HG03025 (cell line): Measurements from ENCODE around the gene PLOD1.
"Not testable (repeated sequence)": the region's sequence is repeated elsewhere in the genome, so short reads cannot be mapped to it uniquely, and the experiment has no call there.

Experiments
- ATAC-seq: cut with Tn5 transposase; IDR thresholded peaks from one replicate; pipeline ENCODE4 v1.9.1; 2021; ENCODE audit warnings: mild to moderate bottlenecking, moderate library complexity; ENCODE audit not compliant: unreplicated experiment, low FRiP score

The PLOD1 gene

DNA sequence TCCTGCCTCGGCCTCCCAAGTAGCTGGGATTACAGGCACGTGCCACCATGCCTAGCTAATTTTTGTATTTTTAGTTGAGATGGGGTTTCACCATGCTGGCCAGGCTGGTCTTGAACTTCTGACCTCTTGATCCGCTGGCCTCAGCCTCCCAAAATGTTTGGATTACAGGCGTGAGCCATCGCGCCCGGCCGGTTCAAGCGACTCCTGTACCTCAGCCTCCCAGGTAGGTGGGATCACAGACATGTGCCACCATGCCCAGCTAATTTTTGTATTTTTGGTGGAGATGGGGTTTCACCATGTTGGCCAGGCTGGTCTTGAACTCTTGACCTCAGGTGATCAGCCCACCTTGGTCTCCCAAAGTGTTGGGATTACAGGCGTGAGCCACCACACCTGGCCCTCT is 1.2 kb downstream of the PLOD1 start:
- ATAC-seq, result not testable (repeated sequence)

DNA sequence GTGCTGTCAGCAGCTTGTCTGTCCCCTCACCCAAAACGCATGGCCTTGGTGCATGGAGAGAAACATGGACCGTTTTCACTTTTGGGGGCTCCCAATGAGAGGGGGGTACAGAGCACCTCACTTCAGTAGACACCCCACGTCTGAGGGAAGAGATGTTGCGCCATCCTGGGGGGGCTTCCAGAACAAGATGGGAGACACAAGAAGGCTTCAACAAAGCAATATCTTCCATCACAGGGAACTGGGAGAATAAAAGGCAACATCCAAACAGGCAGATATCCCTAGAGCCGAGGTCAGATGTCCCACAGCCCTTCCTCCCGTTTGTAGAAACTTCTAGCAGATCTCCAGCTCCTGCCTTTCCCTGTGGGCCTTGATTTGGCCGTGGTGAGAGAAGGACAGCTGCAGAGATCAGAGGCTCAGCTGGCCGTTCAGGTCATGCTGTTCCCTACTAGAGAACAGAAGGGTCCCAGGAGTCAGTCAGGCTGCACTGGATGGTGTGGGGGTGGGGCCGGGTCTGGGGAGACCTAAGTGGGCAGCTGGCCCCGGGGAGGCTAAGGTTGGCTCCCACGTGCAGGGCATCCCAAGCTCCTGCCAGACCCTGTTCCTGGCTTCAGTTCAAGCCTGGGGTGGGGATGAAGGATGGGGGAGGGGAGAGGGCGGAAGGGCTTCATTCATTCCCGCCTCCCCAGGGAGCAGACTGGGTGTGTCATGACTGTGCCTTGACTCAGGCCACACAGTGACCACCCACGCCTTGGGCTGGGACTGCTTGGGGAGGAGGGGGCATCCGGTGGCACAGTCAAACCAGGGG is 4.4 kb downstream of the PLOD1 start:
- no peak for ATAC-seq

DNA sequence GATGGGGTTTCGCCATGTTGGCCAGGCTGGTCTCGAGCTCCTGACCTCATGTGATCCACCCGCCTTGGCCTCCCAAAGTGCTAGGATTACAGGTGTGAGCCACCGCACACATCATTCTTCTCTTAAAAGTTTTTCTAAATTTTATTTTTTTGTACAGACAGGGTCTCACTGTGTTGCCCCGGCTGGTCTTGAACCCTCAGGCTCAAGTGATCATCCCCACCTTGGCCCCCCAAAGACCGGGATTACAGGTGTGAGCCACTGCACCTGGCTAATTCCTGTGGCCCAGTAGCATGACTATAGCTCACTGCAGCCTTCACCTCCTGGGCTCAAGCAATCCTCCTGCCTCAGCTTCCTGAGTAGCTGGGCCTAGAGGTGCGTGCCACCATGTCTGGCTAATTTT is 5.3 kb downstream of the PLOD1 start:
- not testable (repeated sequence) for ATAC-seq

DNA sequence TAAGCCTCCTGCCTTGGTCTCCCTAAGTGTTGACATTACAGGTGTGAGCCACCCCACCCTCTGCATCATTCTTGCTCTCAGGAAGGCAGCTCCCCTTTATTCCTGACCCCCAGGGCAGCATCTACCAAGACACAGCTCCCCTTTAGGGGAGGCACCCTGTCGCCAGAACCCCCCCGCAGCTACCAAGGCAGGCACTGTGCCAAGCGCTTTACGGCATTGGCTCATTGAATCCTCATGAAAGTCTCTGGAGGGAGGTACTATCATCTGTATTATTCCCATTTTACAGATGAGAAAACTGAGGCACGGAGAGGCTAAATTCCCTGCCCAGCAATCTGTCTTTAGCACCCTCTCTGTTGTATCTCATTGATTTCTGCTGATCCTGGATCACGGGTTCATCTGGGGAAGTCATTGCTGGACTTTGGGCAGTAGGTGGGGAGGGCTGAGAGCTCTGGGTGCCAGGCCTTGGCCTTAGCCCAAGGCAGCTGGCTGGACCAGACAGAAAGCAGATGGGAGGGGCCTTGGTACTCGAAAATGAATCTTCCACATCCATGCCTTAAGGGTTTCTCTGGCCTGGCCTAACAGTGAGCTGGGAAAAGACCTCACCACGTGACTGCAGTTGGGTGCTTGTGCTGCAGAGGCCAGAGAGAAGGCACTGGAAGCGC is 5.9 kb downstream of the PLOD1 start:
- ATAC-seq, result no peak

DNA sequence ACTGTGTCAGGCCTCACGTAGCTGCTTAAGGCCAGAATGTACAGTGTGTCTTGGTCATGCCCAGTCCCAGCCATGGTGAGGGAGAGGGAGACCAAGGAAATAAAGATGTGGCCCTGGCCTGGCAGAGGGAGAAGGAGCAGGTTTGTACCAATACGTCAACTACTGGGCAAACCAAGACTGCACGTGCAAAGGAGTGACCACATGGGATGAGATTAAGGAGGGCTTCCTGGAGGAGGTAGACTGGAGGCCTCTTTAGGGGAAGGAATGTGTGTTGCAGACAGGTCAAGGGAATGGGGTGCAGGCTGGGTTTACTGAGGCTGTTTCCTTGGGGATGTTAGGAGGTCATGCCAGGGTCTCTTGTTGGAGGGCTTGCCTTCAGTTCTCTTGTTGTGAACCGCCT is 7.8 kb downstream of the PLOD1 start:
- no peak for ATAC-seq

DNA sequence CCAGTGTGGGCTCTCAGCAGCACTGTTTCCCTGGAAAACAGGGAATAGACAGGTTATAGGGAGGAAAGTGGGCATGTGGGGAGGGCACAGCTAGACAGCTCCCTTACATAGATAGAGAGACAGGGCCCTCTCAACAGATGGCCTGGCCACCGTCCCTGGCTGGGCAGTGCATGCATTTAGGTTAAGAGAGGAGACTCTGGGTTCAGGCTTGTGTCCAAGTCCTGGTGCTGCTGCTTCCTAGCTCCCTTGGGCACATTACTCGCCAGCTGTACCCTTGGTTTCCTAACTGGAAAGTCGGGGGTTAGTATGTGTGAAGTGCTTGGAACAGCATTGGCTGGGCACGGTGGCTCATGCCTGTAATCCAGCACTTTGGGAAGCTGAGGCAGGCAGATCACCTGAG is 9.1 kb downstream of the PLOD1 start:
- ATAC-seq, result no peak

DNA sequence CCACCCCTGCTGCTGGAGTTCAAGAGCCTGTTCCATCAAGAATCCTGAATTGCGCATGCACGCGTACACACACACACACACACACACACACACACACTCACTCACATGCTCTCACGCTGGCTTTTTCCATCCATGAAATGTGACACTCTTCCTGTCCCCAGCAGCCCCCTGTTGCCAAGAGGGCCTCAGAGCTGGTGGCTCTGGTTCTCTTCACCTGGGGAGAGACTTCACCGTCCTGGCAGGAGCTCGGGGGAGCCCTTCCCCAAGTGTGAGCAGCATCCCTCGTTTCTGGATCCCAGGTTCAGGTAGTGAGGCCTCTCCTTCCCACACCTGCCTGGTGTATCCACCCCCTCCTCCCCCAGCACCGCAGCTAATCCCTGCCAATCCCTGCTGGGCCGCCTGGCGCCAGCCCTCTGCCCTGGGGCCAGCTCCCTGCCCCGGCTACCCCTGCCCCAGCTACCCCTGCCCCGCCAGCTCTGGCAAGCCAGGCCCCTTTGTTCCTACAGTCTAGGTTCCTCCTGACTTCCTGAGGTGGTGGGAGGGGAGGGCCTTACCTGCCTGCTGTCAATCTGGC is 9.9 kb downstream of the PLOD1 start:
- no peak for ATAC-seq

DNA sequence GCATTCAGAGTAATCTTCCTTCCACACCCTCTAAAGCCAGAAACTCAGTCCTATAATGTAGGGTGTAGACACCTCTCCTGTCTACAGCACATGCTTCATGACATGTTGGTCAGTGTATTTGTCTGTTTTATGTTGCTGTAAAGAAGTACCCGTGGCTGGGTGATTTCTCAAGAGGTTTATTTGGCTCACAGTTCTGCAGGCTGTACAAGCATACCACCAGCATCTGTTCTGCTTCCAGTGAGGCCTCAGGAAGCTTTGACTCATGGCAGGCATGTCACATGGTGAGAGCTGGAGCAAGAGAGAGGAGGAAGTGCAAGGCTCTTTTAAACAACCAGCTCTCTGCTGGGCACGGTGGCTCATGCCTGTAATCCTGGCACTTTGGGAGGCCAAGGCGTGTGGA is 12.1 kb downstream of the PLOD1 start:
- no peak for ATAC-seq

DNA sequence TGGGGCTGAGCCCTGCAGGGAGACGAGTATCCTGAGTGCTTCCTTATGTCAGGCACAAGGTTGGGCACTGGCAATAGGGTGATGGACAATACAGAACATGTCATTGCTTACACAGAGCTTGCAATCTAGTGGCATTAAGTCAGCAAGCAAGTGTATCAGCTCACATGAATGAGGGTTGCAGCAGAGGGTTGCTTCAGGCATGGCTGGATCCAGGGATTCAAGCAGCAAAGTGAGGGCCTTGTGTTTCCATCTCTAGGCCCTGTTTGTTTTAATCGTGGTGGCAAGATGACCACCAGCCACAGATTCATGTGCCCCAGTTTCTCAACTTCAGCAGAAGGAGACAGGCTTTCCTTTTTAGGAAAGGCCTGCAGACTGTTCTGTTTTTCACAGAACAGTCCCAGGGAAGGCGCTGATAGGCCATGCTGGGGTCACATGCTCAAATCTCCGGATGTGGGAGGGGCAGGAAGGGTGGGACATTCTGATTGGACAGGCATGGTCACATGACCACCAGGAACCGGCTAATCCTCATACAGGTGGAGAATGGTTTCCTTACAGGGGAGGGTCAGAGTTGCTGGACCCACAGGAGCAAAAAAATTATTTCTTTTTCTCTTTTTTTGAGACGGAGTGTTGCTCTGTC is 14.4 kb downstream of the PLOD1 start:
- ATAC-seq, result no peak

DNA sequence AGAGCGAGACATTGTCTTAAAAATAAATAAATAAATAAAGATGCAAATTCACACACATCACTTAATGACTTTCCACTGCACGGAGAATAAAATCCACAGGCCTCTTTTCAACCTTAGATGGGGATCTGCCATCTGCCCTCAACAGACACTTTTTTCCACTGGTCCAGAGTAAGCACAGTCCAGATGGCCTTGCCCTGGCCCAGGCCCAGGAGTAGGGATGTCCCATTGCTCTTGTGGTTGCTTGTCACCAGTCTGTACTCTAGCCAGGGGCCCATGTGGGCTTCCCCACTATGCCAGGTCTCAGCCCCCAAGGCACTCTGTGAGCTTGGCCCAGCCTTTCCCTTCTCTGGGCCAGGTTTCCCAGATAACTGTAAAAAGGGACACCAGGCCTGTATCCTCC is 17.4 kb downstream of the PLOD1 start:
- no peak for ATAC-seq

DNA sequence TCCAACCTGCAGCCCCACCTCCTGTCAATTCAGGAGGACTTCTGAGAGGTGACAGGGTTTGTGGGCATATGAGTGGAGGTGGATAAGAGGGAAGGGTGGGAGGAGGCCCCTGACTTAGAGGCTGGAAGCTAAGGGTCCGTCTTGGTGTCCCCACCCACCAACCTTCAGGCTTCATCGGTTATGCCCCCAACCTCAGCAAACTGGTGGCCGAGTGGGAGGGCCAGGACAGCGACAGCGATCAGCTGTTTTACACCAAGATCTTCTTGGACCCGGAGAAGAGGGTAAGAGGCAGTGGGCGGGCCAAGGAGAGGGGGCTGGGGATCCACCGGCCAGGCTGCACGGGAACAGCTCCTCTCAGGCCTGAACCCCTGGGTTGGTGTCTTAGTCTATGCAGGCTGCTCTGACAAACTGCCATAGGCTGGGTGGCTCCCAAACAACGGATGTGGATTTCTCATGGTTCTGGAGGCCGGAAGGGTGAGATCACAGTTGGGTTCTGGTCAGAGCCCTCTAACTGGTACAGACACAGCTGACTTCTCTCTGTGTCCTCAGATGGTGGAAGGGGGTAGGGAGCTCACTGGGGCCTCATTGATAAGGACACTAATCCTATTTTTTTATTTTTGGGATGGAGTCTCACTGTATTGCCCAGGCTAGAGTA is 18.1 kb downstream of the PLOD1 start:
- ATAC-seq, result no peak

DNA sequence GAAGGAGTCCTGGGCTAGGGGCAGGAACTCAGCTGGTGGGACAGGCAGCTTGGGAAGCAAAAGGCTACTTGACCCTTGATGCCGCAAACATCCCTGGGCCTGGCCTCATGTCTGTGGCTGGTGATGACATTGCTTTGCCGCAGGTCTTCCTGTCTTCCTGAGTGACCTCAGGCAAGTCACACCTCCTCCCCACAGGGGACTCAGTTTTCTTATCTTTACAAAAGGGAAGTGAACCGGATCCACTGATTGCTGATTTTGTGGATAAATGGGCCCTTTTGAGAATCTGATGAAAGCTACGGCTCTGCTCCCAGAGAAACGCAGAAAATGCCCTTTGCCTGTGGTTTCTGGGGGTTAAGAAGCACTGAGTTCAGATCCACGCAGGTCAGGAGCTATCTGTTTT is 20.7 kb downstream of the PLOD1 start:
- no peak for ATAC-seq

DNA sequence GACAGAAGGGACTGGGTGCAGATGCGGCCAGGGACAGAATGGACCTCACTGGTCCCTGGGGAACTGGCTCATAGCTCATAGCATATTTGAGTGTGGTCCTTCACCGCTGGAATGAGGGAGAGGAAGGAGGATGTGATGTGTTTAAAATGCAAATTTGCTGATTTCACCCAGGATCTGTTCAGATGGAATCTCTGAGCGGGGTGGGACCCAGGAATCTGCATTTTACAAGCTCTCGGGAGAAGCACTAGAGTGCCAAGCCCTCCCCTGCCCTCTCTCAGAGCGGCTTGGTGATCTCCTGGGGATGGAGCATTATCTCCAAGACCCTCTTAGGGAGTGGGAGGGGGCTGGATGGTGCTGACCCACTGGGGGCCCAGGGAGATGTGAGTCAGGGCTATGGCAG is 22.9 kb downstream of the PLOD1 start:
- ATAC-seq, result no peak

DNA sequence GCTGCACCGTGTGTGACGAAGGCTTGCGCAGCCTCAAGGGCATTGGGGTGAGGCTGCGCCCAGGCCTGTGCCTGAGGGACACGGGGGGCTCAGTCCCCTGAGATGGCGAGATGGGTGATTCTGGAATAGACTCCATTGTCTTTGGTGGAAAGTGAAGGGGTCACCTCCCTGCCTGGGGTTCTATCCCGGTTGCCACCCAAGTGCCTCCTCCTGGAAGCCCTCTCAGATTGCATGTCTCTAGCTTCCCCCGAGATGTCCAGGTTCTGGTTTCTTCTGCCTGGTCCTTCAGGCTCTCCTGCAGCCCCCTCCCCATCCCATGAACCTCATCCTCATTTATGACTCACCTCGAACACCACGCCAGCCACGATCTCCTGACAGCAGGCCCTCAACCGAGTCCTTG is 23.4 kb downstream of the PLOD1 start:
- ATAC-seq, result no peak

DNA sequence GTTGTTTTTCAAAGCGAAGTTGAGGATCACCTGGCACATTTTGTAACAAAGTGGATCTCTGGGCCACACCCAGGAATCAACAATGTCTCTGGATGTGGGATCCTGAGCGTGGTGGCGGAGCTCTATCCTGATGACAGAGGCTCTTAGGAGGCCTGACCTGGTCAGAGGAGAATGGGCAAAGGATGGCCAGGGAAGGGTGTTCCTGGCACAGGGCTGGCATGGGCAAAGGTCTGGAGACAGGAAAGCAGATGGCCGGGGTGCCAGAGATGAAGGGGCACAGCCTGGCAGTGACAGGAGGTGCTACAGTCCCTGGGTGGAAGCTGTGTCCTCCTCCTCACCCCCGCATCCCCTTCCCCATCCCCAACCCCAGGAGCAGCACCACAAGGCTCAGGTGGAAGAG is 25.8 kb downstream of the PLOD1 start:
- ATAC-seq, result no peak

DNA sequence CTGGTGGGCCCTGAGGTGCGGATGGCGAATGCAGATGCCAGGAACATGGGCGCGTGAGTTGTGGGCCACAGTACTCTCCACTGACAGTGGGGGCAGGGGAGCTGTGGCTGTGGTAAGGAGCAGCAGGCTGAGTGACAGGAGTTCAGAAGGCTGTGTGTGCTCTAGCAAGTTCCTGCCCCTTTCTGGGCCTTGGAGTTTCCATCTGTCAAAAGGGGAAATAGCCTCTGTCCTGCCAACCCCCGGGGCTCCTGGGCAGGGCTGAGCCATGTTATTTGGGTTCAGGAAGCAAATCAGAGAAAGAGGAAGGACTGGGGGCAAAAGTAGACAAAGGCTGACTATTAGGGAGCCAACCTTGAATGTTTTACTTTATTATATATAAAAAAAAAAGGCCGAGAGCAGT is 26.2 kb downstream of the PLOD1 start:
- ATAC-seq, result no peak

DNA sequence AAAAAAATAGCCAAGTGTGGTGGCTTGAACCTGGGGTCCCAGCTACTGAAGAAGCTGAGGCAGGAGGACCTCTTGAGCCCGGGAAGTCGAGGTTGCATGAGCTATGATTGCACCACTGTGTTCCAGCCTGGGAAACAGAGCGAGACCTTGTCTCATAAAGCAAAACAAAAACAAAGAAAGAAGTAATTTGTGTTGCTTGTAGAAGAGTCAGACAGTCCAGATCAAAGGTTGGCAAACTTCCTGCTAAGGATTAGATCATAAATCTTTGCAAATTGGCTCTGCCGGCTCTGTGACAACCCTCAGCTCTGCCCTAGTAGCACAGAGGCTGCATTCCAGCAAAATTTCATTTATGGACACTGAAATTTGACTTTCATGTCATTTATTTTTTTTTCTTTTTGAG is 26.7 kb downstream of the PLOD1 start:
- no peak for ATAC-seq

DNA sequence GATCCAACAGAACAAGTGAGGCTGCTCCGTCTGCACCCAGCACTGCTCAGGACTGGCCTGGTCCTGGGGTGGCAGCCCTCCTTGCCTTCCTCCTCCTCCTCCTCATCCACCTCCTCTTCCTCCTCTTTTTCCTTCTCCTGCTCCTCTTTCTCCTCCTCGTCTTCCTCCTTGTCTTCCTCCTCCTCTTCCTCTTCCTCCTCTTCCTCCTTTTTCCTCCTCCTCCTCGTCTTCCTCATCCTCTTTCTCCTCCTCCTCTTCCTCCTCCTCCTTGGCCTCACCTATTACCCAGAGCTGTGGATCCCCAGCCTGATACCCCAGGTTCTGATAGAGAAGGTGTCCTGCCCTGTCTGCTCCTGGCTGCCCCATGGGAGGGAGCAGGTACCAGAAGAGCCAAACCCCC is 29.1 kb downstream of the PLOD1 start:
- ATAC-seq, result no peak

DNA sequence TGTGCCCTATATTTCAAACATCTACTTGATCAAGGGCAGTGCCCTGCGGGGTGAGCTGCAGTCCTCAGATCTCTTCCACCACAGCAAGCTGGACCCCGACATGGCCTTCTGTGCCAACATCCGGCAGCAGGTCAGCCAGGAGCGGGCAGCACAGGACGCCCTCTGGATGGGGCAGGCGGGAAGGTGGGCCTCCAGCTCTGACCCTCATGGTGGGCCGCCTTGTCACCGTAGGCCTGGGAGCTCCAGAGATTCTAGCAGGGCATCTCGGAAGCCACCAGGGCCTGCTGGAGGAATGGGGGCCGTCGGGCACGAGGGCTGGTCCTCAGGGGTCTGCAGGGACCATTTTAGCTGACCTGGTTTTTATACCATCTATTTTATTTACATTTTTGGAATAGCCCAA is 30.1 kb downstream of the PLOD1 start:
- ATAC-seq, result no peak

DNA sequence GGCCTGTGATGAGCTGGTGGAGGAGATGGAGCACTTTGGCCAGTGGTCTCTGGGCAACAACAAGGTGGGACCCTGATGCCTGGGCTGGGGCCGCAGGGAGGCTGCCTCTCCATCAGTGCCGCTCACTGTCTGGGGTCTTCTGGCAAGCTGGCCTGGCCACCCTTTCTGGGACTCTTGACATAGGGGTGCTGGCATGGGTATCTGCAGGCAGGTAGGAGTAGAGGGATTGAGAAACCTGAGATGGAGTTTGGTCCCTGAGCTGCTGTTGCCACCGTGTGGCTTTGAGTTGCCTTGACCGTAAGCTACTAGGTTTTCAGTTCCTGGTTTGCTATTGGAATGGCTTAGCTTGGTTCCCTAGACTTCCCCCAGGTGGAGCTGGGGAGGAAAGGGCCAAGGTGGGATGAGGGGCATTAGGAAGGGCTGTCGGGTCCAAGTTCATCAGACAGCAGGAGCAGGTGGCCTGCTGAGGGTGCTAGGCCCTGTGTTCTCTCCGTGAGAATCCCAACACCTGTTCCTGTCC is 32.6 kb downstream of the PLOD1 start:
- no peak for ATAC-seq
